ENCODE measurements around the gene PRKAR2A.
"Not testable (repeated sequence)": the region's sequence is repeated elsewhere in the genome, so short reads cannot be mapped to it uniquely, and the experiment has no call there.

- not testable (repeated sequence) for TF ChIP-seq POLR2A (IDR thresholded peaks at IDR 0.05); CTCF (IDR thresholded peaks at IDR 0.05 in 4 of 5, conservative IDR thresholded peaks at IDR 0.05 in 1 of 5)
Observed at GRCh38 chr3:48741226-48741625, 106.4 kb downstream of the PRKAR2A start.

Data from gastrocnemius medialis (tissue), 4 donors.